Stimulated activated CD8-positive, alpha-beta memory T cell treated with anti-CD3 and anti-CD28 coated beads, Interleukin-12 subunit alpha, Interleukin-12 subunit beta, amount 100 ng/mL, for 4 hours (primary cell): ENCODE measurements around the gene SLC22A15.
"Not testable (repeated sequence)": the region's sequence is repeated elsewhere in the genome, so short reads cannot be mapped to it uniquely, and the experiment has no call there.

Experiments
- DNase-seq: peaks from one replicate; pipeline ENCODE4 v3.0.0-alpha.2; 2020; ENCODE audit warnings: low read depth

Gene SLC22A15

GRCh38 chr1:115980998-115981993, 5.0 kb downstream of the SLC22A15 start:
- DNase-seq = no peak

- no peak for DNase-seq
Measured at GRCh38 chr1:115982400-115982799, 6.1 kb downstream of the SLC22A15 start.

GRCh38 chr1:115983584-115983983, 7.3 kb downstream of the SLC22A15 start:
- no peak for DNase-seq

DNA sequence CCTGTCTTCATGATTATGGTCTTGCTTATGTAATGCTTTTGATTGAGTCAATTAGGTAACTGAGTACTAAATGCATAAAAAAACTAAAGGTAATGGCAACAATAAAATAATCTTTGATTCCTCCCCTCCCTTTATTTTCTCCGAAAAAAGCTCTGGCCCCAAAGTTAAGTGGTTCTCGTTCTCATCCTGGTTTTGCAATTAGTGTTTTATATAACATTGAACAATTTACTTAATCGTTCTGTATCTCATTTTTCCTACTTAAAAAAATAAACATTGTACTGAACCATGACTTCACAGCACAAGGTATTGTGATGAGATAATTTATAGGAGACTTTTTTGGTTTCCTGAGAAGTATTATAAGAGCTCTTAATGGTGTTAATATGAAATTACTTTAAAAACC, 11.3 kb downstream of the SLC22A15 start:
- DNase-seq = no peak

GRCh38 chr1:115988953-115989352, 12.6 kb downstream of the SLC22A15 start:
- DNase-seq = no peak

DNA sequence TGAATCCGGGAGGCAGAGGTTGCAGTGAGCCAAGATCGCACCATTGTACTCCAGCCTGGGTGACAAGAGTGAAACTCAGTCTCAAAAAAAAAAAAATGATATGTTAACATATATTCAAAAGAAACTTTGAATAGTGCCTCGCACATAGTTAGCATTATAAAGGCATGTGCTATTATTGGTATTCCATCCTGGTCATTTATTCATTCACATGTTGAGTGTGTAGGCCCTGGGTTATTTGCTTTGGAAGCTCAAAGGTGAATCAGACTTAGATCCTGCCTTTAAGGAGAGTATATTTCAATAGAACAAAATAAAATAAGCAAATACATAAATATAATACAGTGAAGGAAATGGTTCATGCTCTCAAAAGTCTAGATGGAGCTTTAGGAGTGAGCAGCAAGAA, 13.4 kb downstream of the SLC22A15 start:
- no peak for DNase-seq

GRCh38 chr1:115991909-115992308, 15.6 kb downstream of the SLC22A15 start:
- DNase-seq = no peak

GRCh38 chr1:115997921-115998320, 21.6 kb downstream of the SLC22A15 start:
- not testable (repeated sequence) for DNase-seq

DNA sequence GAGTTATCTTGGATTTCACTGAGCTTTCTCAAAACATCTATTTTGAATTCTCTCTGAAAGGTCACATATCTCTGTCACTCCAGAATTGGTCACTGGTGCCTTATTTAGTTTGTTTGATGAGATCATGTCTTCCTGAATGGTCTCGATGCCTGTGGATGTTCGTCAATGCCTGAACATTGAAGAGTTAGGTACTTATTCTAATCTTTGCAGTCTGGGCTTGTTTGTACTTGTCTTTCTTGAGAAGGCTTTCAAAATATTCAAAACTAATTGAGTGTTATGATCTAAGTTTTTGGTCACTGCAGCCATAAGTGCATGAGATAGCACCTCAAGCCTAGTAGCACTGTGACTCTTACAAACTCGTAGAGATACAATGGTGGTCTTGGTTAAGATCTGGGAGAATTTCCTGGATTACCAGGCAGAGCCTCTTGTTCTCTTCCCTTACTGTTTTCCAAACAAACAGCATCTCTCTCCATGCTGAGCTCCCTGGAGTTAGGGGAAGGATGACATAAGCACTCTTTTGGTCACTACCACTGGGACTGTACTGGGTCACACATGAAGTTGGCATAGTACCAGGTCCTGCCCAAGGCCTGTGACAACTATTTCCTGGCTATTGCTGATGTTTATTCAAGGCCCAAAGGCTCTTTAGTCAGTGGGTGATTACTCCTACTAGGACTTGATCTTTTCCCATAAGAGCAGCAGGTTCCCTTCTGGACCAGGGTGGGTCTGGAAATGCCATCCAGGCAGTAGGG, 25.6 kb downstream of the SLC22A15 start:
- no peak for DNase-seq

DNA sequence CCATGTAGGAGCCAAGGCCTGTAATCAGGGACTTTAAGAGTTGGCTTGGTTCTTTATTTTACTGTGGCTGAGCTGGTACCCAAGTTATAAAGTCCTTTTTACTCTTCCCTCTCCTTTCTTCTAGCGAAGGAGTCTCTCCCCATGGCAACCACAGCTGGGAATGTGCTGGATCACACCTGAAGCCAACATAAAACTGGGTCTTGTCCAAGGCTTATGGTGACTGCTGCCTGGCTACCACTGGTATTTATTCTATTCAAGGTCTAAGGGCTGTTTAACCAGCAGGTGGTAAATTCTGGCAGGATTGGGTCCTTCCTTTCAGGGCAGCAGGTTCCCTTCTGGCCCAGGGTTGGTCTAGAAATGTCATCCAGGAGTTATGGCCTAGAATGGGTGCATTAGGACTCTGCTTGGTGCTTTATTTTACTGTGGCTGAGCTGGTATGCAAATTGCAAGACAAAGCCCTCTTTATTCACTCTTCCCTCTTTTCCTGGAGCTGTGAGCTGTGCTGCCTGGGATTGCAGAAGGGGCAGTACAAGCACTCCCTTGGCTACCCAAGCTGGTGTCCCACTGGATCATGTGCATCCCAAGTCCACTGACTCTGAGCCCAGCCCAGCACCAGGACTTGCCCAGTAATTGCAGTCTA, 26.6 kb downstream of the SLC22A15 start:
- no peak for DNase-seq

DNA sequence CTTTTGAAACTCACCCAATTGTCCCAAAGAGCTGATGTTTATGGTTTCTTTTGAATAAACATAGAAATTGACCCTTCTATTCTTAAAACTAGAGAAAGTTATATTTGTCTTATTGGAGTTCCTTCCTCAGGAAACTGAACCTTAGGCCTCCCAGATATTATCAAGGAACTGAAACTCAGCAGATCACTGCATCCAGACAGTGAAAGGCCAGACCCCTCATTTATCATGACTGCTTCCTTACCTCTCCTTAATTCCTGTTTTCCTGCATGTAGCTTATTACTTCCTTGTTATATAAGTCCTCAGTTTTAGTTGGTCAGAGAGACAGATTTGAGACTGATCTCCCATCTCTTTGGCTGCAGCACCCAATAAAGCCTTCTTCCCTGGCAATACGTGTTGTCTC, 27.5 kb downstream of the SLC22A15 start:
- DNase-seq = no peak

DNA sequence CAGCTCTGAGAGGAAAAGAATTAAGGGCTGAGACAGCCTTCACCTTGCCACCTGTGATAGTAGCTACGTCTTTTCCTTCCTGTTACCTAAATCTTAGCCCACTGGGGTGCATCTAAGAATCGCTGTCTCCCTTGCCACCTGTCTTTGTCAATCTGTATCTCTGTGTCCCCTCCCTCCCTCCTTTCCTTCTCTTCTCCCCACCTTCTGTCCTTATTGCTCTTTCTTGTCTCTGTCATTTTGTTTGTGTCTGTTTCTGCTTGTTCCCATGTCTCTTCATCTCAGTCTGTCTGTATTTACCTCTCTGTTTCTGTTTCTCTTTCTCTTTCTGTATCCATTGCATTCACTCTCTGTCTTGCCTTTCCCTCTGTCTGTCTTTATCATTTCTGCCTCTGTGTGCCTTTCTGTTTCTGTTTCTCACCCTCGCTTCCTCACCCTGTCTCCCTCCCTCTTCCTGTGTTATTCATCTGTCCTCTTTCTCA, 30.2 kb downstream of the SLC22A15 start:
- no peak for DNase-seq

DNA sequence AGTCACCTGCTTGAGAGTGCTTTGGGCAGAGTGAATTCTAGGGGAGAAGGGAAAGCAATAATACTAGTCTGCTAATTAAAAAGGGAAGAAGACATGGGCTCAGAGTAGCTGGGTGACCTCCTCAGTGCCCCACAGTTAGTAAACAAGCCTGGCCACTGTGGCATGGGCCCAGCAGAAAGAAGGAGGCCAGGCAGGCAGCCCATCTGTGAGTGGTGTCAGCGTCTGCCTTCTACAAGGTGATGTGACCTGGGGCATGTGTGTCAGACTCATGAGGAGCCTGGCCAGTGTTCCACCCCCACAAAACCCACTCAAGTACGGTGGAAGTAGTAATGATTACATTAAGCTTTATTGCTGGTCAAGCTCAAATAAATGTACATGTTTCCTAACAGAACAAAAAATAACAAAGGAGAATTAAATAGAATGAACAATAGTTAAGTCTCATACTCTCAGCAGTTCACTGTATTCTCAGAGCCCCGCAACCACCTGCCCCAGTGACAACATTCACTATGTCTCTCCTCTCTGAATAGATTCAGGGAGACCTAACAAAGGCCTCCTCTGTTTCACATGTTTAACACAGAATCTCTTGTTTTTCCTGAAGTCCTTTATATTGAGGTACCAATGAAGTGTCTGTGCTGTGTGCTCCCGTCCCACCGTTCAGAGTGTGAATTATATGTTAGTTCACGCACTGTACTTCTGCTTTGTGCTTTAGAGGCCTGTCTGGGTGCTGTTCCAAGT, 32.5 kb downstream of the SLC22A15 start:
- no peak for DNase-seq

DNA sequence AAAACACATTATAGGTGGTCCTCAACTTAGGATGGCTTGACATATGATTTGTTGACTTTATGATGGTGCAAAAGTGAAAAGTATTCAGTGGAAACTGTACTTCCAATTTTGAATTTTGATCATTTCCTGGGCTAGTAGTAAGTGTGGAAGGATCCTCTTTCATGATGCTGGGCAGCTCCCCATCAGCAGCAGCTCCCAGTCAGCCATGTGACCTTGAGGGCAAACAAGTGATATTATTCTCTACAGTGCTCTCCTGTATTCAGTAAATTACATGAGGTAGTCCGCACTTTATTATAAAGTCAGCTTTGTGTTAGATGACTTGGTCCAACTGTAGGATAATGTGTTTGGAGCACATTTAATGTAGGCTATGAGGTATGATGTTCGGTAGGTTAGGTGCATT, 36.4 kb downstream of the SLC22A15 start:
- DNase-seq = no peak

DNA sequence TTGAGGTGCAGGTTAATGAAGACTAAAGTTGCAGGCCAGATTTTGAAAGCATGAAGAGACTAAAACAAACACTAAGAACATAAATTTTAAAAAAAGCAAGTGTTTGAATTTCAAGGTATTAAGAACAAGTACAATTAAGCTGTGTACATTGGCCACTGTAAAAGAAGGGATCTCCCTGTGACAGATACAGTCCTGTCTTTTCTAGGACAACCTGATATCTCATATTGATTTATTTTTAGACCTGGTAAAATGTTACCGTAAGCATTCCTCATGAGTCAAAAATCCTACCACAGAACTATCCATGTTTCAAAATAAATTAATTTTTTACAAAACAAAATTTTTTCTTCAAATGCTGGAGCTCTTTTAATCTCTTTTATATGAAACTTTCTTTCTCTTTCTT, 39.4 kb downstream of the SLC22A15 start:
- no peak for DNase-seq

DNA sequence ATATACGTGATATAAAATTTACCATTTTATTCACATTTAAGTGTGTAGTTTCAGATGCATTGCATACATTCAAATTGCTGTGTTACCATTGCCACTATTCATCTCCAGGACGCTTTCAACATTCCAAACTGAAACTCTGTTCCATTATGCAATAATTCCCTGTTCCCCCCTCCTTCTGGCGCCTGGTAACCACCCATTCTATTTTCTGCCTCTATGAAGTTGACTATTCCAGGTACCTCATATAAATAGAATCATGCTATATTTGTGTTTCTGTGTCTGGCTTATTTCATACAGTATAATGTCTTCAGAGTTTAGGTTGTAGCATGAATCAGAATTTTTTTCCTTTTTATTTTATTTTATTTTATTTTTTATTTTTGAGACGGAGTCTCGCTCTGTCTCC, 41.7 kb downstream of the SLC22A15 start:
- no peak for DNase-seq

GRCh38 chr1:116019653-116020253, 43.4 kb downstream of the SLC22A15 start:
- no peak for DNase-seq

DNA sequence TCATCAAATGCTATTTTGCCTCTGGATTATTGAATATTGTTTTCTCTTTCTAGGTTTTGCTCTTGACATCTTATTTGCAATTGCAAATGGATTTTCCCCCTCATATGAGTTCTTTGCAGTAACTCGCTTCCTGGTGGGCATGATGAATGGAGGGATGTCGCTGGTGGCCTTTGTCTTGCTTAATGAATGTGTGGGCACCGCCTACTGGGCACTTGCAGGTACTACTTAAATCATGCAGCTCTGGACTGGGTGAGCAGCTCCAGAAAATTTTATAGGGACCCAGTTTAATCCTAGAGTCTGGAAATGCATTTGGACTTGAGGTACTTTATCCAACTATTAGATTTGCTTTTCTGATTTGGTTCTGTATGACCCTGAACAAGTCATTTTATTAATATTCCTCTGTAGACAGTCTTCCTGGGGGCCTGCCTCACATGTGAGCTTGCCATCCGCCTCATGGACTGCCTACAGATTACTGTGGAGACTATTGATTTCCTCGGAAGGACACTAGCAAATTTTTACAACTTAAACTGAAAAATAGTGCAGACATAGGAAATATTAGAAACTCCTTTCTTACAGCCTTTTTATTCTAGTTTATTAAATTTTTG, 44.5 kb downstream of the SLC22A15 start:
- DNase-seq = peak; percentile 10

DNA sequence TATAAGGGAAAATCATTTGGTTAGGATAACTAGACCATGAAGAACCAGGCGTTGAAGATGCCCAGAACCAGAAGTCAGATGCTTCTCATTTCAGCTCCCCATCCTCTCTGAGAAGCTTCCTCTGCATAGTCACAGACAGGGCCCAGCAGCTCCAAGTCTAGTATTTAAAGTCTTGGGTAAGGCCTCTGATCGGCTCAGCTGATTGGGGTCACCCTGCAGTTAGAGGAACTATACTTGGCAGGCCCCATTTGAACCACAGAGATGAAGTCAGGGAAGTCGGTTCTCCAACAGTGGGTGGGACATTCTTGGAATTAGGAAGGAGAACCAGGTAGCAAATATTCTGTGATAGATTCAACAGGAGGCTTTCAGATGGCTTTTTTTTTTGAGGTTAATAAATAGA, 48.3 kb downstream of the SLC22A15 start:
- no peak for DNase-seq

DNA sequence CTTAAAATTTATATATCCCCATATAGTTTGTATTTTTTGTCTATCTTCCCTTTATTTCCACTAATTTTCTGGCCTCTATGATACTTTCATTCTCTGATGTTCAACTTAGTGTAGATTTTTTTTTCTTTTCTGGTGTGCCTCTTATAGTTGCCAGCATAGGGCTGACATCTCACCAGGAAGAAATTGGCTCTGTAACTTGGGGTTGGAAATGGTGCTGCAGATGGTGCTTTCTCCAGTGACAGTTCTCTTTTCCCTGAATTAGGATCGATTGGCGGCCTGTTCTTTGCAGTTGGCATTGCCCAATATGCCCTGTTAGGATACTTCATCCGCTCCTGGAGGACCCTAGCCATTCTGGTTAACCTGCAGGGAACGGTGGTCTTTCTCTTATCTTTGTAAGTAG, 50.3 kb downstream of the SLC22A15 start:
- DNase-seq = no peak

- no peak for DNase-seq
Measured at GRCh38 chr1:116031302-116031835, 55.1 kb downstream of the SLC22A15 start.
